ENCODE data around the gene FBXO46.

FBXO46 gene

GRCh38 chr19:45701676-45702075, 29.0 kb downstream of the FBXO46 start:
- TF ChIP-seq SIN3A (IDR thresholded peaks at IDR 0.05; ENCODE audit: borderline replicate concordance, insufficient read depth, low read length) = no peak
- TF ChIP-seq POLR2AphosphoS5 (IDR thresholded peaks at IDR 0.05; ENCODE audit: low read depth, low read length) = no peak
- TF ChIP-seq FOXP2 (optimal IDR thresholded peaks at IDR 0.05; ENCODE audit: borderline replicate concordance, extremely low read depth, extremely low read length, insufficient read depth) = no peak
- no peak for TF ChIP-seq TAF1 (IDR thresholded peaks at IDR 0.05; ENCODE audit: borderline replicate concordance, insufficient read depth, low read length)
- TF ChIP-seq, protein P1, sequence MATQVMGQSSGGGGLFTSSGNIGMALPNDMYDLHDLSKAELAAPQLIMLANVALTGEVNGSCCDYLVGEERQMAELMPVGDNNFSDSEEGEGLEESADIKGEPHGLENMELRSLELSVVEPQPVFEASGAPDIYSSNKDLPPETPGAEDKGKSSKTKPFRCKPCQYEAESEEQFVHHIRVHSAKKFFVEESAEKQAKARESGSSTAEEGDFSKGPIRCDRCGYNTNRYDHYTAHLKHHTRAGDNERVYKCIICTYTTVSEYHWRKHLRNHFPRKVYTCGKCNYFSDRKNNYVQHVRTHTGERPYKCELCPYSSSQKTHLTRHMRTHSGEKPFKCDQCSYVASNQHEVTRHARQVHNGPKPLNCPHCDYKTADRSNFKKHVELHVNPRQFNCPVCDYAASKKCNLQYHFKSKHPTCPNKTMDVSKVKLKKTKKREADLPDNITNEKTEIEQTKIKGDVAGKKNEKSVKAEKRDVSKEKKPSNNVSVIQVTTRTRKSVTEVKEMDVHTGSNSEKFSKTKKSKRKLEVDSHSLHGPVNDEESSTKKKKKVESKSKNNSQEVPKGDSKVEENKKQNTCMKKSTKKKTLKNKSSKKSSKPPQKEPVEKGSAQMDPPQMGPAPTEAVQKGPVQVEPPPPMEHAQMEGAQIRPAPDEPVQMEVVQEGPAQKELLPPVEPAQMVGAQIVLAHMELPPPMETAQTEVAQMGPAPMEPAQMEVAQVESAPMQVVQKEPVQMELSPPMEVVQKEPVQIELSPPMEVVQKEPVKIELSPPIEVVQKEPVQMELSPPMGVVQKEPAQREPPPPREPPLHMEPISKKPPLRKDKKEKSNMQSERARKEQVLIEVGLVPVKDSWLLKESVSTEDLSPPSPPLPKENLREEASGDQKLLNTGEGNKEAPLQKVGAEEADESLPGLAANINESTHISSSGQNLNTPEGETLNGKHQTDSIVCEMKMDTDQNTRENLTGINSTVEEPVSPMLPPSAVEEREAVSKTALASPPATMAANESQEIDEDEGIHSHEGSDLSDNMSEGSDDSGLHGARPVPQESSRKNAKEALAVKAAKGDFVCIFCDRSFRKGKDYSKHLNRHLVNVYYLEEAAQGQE (IDR thresholded peaks at IDR 0.05; ENCODE audit: insufficient read depth in 1 of 2, low read depth in 2 of 2, low read length in 2 of 2) = no peak

DNA sequence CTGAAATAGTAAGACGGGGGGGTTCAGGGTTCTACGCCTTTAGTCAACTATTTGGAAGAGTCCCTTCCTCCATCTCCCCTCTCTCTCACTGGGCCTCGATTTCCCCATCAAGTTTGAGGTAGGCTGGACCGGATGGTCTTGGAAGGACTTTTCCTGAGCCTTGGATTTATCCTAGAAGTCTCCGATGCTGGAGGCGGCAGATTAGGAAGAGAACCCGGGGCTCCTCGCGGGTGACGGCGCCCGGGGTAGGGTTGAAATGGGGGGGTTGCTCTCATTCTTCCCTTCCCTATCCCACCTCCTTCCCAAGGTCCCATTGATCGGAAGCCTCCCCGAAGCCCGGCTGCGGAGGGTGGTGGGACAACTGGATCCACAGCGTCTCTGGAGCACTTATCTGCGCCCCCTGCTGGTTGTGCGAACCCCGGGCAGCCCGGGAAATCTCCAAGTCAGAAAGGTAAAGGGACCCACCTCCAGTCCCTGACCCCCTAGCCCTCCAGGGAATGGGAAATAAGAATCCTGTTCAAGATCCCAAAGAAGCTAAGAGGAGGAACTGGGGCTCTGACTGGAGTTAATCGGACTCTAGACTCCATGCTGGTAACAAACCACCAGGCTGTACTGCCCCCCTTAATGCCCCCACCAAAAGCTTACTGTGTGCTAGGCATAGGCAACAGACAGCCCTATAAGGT, 37.4 kb downstream of the FBXO46 start:
- TF ChIP-seq TAF1 (IDR thresholded peaks at IDR 0.05; ENCODE audit: borderline replicate concordance, insufficient read depth, low read length) (no peak), SIN3A (IDR thresholded peaks at IDR 0.05; ENCODE audit: borderline replicate concordance, insufficient read depth, low read length) (no peak), FOXP2 (optimal IDR thresholded peaks at IDR 0.05; ENCODE audit: borderline replicate concordance, extremely low read depth, extremely low read length, insufficient read depth) (no peak)
- TF ChIP-seq, protein P1 (IDR thresholded peaks at IDR 0.05; ENCODE audit: insufficient read depth in 1 of 2, low read depth in 2 of 2, low read length in 2 of 2) = no peak

GRCh38 chr19:45692187-45693105, 38.2 kb downstream of the FBXO46 start, which contains the start of gene QPCTL:
Gene QPCTL, plus strand, starts transcription at chr19:45692666. Its CDS starts 38 bp downstream, at chr19:45692704.
- TF ChIP-seq, protein P1 (IDR thresholded peaks at IDR 0.05; ENCODE audit: insufficient read depth in 1 of 2, low read depth in 2 of 2, low read length in 2 of 2) = no peak
- TF ChIP-seq SIN3A (IDR thresholded peaks at IDR 0.05; ENCODE audit: borderline replicate concordance, insufficient read depth, low read length) (peak; percentile 43; the same call in 1 of the 2 replicates), TAF1 (IDR thresholded peaks at IDR 0.05; ENCODE audit: borderline replicate concordance, insufficient read depth, low read length) (peak; percentile 26; the same call in 1 of the 2 replicates), POLR2AphosphoS5 (IDR thresholded peaks at IDR 0.05; ENCODE audit: low read depth, low read length) (no peak), FOXP2 (optimal IDR thresholded peaks at IDR 0.05; ENCODE audit: borderline replicate concordance, extremely low read depth, extremely low read length, insufficient read depth) (no peak)

DNA sequence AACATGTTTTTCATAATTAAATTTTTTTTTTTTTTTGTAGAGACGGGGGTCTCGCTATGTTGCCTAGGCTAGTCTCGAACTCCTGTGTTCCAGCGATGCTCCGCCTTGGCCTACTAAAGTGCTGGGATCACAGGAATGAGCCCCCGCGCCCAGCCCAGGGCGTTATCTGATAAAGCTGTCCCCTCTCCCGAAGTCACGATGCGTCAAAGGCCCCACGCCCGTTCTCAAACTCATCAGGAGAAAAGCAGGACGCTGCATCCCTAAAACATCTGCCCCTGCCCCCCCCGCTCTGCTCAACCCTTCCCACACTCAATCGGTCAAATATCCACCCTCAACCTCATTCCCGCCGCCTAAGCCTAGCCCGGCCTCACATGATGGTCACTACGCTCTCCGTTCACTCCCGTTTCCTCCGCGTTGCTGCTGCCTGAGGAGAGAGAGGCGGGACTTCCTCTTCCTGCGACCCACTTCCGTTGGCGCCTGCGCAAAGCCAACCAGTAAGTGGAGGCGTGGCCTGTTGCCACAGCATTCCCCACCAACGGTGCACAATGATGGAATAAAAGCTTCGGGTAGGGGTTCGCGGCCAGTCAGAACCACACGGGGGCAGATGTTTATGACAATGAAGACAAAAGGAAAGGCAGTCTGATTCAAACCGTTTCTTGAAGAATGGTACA, 39.0 kb downstream of the FBXO46 start, which contains the start of gene SNRPD2:
Gene SNRPD2 (minus strand): TSS at position 438 of the 671 bp plus-strand sequence. CDS start 65 bp downstream, at position 373.
- TF ChIP-seq POLR2AphosphoS5 (IDR thresholded peaks at IDR 0.05; ENCODE audit: low read depth, low read length) (peak; percentile 99), TAF1 (IDR thresholded peaks at IDR 0.05; ENCODE audit: borderline replicate concordance, insufficient read depth, low read length) (peak; percentile 96), FOXP2 (optimal IDR thresholded peaks at IDR 0.05; ENCODE audit: borderline replicate concordance, extremely low read depth, extremely low read length, insufficient read depth) (no peak), SIN3A (IDR thresholded peaks at IDR 0.05; ENCODE audit: borderline replicate concordance, insufficient read depth, low read length) (0 out of 2 replicates have a peak, but pooled peaks have one; percentile 16)
- TF ChIP-seq, protein P1 (IDR thresholded peaks at IDR 0.05; ENCODE audit: insufficient read depth in 1 of 2, low read depth in 2 of 2, low read length in 2 of 2) = peak in 1 of 2 experiments; percentile 57; a peak in 1 of 4 replicates
